ENCODE measurements around the gene BUB3.

BUB3 gene, protein sequence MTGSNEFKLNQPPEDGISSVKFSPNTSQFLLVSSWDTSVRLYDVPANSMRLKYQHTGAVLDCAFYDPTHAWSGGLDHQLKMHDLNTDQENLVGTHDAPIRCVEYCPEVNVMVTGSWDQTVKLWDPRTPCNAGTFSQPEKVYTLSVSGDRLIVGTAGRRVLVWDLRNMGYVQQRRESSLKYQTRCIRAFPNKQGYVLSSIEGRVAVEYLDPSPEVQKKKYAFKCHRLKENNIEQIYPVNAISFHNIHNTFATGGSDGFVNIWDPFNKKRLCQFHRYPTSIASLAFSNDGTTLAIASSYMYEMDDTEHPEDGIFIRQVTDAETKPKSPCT

DNA sequence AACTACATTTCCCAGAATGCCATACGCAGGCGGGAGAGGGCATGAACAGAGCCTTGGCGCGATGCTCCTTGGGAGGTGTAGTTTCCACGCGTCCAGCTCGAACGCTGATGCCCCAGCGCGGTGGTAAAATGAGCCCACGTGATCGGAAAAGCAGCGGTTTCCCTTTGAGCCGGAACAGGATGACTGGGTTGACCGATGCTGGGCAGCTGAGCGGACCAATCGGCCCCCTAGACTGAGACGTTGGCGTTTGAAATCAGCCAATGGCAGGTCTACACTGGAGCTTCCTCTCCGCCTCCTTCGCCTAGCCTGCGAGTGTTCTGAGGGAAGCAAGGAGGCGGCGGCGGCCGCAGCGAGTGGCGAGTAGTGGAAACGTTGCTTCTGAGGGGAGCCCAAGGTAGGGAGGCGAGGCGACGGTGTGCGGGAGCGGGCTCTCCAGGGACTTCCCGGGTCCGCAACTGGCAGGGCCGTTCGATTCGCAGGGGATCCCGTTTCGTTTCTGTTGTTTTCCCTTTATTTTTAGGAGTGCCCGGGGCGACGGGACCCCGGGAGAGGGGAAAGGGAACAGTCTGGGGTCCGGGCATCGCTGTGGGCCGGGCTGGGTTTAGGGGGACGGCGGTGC is at the start of gene BUB3:
Gene BUB3, plus strand, starts transcription at position 311 of the 619 bp plus-strand sequence. CDS start 516 bp downstream, outside the sequence.
- peak; percentile 94 for DNase-seq

DNA sequence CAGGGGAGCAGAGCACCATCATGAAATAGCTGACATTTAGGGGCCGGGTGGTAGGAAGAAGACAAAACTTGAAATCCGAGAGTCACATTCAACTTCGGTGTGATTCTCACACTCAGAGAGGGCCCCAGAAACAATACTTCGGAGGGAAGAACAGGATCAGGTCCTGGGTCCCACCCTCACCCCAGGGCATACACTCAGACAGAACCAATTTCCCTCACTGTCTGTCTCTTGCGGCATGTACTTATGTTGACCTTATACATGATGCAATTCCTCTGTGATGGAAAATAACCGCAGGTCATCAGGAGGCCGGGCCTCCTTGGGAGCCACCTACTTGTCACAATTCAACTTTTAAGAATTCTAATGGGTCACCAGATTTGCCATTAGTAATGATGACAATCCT is 44.7 kb upstream of the BUB3 start:
- no peak for DNase-seq

- DNase-seq = no peak
Measured at GRCh38 chr10:123117644-123118417, 36.4 kb upstream of the BUB3 start.

GRCh38 chr10:123119081-123119480 is 35.1 kb upstream of the BUB3 start:
- no peak for DNase-seq

DNA sequence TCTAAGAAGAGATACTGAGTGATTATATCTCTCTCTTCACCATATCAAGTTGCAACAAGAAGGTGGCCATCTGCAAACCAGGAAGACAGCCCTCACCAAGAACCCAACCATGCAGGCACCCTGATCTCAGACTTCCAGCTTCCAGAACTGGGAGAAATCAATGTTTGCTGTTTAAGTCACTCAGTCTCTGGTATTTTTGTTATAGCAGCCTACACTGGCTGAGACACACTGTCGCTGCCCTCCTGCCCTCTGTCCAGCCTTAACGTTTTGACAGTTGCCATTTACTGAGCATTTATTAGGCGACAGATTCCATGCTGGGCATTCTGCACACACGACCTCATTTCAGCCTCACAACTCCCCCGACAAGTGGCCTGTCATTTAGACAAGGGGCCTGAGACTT is 28.0 kb upstream of the BUB3 start:
- DNase-seq = no peak

GRCh38 chr10:123129618-123130271 is 24.5 kb upstream of the BUB3 start:
- DNase-seq = no peak

- DNase-seq = peak; percentile 50
Measured at GRCh38 chr10:123132576-123133477, 21.4 kb upstream of the BUB3 start.

- no peak for DNase-seq
Measured at GRCh38 chr10:123133541-123134342, 20.5 kb upstream of the BUB3 start.

DNA sequence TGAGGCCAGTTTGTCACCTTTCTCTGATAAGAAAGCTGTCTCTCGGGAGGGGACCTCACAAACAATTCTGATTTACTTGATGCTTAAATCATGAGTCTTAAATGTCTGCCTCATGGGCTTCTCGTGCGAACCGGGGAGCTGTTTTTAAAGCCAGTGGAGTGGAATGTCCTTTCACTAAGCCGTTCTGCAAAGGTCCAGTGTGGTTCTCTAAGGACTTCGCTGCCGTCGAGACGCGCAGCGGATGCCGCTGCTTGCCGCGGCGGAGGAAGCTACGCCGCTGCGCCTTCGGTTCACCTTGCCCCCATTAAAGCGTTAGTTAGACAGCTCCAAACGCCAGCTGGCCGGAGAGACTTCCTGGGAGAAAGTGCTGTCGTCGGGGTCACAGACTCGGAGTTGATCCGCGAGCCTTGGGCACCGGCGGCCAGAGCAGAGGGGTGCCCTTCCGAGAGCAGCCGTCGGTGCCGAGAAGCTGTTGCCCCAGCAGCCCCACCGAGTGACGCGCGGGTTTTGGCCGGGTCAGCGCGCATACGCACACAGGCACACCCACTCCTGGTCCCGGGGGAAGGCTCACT is 19.8 kb upstream of the BUB3 start:
- no peak for DNase-seq

DNA sequence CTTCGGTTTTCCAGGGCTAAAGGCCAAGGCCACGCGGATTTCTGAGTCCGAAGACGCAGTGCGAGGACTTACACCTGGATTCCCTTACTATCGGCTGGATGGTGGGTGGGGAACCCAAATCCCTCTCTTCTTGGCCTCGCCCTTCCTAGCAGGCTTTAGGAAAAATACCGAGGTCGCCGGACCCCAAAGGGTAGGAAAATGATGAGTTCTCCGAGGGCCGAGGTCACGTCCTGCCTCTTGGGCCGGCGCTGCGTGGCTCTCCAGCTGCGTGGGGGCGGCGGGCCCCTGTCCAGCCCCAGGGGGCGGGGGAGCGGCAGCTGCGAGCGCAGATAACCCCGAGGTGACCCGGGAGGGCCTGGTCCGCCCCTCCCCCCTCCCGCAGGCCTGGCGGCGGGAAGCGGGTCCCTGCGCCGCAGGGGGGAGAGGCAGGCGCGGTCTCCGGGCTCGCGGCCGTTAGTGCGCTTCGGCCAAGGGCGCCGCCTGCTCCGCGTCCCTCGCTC is 19.2 kb upstream of the BUB3 start:
- no peak for DNase-seq

DNA sequence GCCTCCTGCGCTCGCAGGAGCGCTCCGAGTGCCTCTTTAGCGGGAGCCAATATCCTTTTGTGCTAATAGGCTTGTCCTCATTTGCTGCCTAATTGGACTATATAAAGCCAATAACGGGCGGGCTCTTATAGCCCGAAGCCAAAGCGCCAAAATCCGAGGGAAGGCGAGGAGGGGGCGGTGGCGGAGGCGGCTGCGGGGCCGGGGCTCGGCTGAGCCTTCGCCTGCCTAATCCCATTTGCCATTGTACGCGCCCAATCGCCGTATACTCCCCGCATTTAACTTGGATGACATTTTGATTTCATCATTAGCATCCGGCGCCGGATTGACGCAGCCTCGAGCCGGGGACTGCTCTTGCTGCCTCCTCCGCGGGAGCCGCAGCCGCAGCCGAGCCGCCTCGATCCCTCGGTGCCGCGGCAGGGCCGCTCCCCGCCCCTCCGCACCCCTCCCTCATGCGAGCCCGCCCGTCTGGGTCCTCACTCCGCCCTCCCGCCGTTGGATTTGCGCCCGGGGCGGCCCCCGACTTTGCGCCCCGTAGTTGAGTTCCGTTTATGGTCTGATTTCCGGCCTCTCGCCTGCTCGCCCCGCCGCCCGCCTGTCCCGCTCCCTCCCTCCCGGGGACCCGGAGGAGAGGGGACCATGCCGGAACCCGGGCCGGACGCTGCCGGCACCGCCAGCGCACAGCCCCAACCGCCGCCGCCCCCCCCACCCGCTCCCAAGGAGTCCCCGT is 18.6 kb upstream of the BUB3 start, which contains the start of gene HMX3:
Gene HMX3, plus strand, starts transcription at position 556 of the 727 bp plus-strand sequence. Its CDS starts 81 bp downstream, at position 637.
- no peak for DNase-seq

DNA sequence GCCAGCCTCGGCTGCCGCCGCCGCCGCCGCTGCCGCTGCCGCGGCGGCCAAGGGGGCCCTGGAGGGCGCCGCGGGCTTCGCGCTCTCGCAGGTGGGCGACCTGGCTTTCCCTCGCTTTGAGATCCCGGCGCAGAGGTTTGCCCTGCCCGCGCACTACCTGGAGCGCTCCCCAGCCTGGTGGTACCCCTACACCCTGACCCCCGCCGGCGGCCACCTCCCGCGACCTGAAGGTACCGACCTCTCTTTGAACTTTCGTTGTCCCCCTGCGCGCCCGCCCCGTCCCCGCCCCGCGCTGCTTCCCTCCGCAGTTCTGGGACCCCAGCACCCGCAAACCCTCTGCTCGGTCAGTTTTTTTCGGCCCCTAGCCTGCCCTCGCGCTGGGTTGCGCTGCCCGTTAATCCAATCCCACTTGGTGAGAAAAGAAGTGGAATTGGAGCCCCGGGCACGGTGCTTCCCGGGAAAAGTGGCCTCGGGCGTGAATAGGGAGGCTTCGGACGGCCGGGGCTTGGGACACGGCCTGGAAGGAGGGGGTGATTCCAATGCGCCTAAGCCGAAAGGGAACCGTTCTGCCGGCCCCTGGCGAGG is 17.9 kb upstream of the BUB3 start:
- no peak for DNase-seq

DNA sequence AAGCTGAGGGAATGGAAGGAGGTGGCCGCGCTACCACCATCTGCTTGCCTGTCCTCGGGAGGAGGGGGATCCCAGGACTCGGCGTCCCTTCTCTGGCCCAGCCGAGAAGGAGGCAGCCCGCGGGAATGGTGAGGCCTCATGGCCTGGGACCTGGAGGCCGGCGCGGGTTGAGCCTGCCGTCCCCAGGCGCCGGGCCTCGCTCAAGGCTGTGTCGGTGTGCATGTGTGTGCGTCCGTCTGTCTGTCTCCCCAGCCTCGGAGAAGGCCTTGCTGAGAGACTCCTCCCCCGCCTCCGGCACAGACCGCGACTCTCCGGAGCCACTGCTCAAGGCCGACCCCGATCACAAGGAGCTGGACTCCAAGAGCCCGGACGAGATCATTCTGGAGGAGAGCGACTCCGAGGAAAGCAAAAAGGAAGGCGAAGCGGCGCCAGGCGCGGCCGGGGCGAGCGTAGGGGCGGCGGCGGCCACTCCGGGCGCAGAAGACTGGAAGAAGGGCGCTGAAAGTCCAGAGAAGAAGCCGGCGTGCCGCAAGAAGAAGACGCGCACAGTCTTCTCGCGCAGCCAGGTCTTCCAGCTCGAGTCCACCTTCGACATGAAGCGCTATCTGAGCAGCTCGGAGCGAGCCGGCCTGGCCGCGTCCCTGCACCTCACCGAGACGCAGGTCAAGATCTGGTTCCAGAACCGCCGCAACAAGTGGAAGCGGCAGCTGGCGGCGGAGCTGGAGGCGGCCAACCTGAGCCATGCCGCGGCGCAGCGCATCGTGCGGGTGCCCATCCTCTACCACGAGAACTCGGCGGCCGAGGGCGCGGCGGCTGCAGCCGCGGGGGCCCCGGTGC is 17.2 kb upstream of the BUB3 start:
- DNase-seq = no peak

DNA sequence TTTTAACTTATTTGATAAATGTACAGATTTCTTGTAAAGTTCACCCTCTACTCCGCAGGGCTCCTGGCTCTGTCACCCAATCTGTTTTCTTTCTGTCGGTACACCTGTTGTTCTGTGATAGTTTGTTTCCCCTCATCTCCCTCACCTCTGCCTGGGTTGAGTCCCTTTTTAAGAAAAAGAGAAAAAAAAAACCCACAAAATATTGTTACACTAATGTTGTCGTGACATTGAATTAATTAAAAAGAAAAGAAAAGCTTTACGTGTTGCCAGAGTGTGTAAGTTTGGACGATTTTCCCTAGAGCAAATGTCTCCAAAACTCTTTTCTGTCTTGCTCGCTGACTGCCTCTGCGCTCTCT is 15.1 kb upstream of the BUB3 start:
- no peak for DNase-seq

DNA sequence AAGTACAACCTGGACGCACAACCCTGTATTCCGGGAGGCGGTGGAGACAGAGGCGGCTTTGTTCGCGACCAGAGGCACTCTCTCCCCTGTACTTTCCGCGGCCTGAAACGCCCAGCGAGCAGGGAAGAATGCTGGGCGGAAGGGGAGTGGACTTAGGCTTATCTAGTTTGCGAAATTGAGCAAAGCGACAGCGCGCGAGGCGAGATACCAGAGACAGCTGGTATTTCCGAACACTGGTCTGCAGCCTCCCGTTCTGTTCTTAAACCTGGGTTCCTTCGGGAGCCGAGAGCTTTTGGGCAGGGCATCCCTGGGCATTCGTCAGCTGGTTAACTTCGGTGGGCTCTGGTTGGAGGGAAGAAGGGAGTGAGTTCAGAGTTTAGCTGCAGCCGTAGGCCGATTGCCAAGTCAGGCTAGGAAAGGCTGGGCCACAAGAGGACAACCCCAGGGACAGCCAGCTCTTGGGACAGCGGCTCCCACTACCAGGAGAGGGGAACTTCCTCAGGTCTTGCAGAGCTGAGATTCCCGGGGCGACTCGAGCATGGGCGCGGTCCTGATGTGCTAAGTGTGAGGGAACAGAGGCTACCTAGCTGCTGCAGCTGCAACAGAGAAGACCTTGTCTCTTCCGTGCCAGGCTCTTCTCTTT is 14.6 kb upstream of the BUB3 start:
- no peak for DNase-seq

DNA sequence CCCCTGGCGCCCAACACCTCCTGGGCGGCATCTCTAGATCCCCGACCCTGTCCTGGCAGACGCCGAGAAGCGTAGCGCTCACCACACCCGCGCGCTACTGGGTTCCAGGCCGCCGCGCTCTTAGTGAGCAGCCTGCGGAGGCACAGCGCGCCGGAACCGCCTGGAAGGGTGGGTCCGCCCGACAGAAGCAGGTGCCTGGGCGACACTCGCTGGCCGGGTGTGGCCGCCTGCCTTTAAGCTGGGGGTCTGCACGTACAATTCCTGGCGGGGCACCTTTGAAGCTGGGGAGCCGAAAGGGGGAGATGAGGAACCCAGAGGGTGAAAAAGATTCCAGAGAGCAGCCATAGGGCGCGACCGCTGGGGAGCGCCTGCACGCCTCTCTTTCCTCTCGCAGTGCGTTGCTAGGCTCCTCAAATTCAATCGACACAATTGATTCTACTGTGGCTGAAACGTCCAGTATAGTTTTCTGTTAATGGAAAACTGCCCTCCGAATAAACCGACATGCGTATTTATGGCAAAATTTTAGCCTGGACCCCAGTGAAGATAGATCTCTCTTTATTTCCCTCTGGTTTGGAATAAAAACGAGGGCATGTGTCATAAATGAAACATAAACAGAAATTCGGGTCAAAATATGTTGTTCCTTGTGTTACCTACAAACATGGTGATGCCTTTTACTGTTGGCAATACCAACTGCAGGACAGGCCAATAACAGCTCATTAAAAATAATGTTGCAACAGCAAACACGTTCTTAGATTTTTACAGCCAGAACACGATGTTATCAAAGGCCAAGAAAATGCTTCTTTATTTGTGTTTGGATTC is 13.8 kb upstream of the BUB3 start:
- DNase-seq = no peak

DNA sequence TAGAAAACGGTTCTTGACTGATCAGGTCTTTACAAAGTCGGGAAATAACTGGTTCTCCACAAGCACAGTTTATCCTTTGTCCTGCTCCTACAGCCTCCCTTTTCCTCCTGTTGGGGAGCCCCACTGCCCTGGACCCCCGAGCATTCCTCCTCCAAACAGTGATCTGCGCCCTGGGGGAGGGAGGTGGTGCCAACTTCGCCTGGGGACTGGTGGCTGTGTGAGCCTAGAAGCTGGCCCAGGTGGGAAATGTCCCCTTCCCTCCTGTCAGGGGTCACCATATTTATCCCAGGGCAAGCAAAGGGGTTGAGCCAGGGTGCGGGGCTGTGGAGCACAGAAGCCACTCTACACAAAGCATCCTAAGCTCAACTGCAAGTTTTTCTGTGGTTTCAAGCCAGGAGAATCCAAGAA is 13.2 kb upstream of the BUB3 start:
- DNase-seq = no peak
